Neutrophil (primary cell): ENCODE data around the gene LEFTY2.

Experiments
- H3K27ac ChIP-seq: fragments of 200-600 bp; sonication (generic); 2 replicates; pipeline ENCODE4 v1.5.1; 2016; ENCODE audit warnings: mild to moderate bottlenecking, moderate library complexity
- H3K27me3 ChIP-seq: fragments of 200-600 bp; sonication (generic); 2 replicates; pipeline ENCODE4 v1.6.0; 2016; ENCODE audit warnings: mild to moderate bottlenecking
- H3K36me3 ChIP-seq: fragments of 200-600 bp; sonication (generic); 2 replicates; pipeline ENCODE4 v1.5.1; 2017
- H3K4me1 ChIP-seq, 2 experiments: fragments of 200-600 bp in 1 of 2; sonication (generic) in 1 of 2; 1 replicate in 1 of 2; 2 replicates in 1 of 2; pipeline versions ENCODE4 v1.5.1 to v1.6.1; 2013 to 2016; ENCODE audit warnings: low read depth in 1 of 2, low read length in 1 of 2, mild to moderate bottlenecking in 1 of 2, moderate library complexity in 1 of 2; ENCODE audit not compliant: control insufficient read depth in 1 of 2, insufficient read depth in 1 of 2
- H3K4me3 ChIP-seq, 2 experiments: fragments of 200-600 bp in 1 of 2; sonication (generic) in 1 of 2; 1 replicate in 1 of 2; 2 replicates in 1 of 2; pipeline ENCODE4 v1.5.1; 2013 to 2016; ENCODE audit warnings: low read depth in 1 of 2, low read length in 1 of 2, mild to moderate bottlenecking in 1 of 2, moderate library complexity in 1 of 2
- H3K9me3 ChIP-seq: fragments of 200-600 bp; sonication (generic); 2 replicates; pipeline ENCODE4 v1.5.1; 2016
- TF ChIP-seq, protein P1 (sequence below): fragments of 200-600 bp; sonication (generic); IDR thresholded peaks from 2 replicates; pipeline ENCODE4 v1.5.1; 2016; ENCODE audit warnings: antibody characterized with exemption

LEFTY2 gene

DNA sequence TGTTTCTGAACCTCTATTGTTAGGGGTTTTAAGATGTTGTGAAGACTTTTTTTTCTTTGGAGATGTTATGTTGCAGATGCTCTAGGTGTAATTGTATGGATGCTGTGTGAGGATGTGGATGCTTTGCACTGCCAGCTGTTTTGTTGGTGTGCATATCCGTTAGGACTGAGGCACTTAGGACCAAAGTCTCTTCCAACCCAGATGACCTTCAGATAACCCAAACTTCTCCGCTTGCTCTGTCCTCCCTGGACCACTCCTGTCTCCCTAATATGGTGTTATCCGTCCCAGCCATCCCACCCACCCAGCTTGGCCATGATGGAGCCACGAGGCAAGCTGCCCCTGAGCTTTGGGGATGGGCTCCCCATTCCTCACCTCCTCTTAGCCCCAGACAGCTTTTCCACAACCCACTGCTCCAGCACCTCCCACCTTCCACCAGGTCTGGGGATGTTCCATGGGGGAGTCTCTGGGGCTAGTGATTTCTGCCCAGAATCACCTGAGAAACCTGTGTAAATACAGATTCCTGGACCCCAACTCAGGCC, 5.1 kb upstream of the LEFTY2 start:
- H3K4me1 ChIP-seq: peaks cover 8 to 11% of the 10 kb centered on the region in 2 experiments

DNA sequence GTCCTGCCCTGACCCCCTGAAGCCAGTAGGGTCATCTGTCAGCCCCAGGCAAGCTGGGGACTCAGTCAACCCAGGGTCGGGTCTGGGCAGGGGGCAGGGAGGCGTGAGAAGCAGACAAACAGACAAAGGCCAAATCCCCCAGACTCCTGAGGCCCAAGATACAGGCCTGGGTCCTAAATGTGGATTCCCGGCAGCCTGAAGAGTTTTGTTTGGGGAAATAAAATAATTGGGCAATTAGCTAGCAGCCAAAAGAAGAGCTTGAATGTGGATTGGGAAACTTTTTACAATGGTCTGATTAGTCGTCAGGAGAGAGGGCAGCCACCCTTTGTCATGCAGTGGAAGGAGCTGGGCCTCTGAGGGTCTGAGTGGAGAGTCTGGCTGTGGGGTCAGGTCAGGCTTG, 4.5 kb upstream of the LEFTY2 start:
- Histone ChIP-seq H3K4me3 (no peak overlapping the region), H3K27ac (no peak overlapping the region), H3K4me1 (peaks cover 4 to 7% of the 10 kb centered on the region in 2 experiments), H3K36me3 (no peaks in the 10 kb centered on the region), H3K27me3 (no peaks in the 10 kb centered on the region), H3K9me3 (no peaks in the 10 kb centered on the region)
- TF ChIP-seq, protein P1, sequence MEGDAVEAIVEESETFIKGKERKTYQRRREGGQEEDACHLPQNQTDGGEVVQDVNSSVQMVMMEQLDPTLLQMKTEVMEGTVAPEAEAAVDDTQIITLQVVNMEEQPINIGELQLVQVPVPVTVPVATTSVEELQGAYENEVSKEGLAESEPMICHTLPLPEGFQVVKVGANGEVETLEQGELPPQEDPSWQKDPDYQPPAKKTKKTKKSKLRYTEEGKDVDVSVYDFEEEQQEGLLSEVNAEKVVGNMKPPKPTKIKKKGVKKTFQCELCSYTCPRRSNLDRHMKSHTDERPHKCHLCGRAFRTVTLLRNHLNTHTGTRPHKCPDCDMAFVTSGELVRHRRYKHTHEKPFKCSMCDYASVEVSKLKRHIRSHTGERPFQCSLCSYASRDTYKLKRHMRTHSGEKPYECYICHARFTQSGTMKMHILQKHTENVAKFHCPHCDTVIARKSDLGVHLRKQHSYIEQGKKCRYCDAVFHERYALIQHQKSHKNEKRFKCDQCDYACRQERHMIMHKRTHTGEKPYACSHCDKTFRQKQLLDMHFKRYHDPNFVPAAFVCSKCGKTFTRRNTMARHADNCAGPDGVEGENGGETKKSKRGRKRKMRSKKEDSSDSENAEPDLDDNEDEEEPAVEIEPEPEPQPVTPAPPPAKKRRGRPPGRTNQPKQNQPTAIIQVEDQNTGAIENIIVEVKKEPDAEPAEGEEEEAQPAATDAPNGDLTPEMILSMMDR: no peak

More for the DNA sequence above, 5.1 kb upstream of the LEFTY2 start:
- Histone ChIP-seq H3K27me3 (no peaks in the 10 kb centered on the region), H3K27ac (no peak overlapping the region), H3K4me3 (no peak overlapping the region), H3K9me3 (no peaks in the 10 kb centered on the region), H3K36me3 (no peaks in the 10 kb centered on the region)
- TF ChIP-seq, protein P1: no peak

GRCh38 chr1:225944951-225945350, 3.9 kb upstream of the LEFTY2 start:
- Histone ChIP-seq H3K27me3 (peaks cover 2% of the 10 kb centered on the region), H3K27ac (no peak overlapping the region), H3K36me3 (no peaks in the 10 kb centered on the region), H3K4me1 (peaks cover 4 to 7% of the 10 kb centered on the region in 2 experiments), H3K4me3 (no peak overlapping the region), H3K9me3 (no peaks in the 10 kb centered on the region)
- TF ChIP-seq, protein P1: no peak

DNA sequence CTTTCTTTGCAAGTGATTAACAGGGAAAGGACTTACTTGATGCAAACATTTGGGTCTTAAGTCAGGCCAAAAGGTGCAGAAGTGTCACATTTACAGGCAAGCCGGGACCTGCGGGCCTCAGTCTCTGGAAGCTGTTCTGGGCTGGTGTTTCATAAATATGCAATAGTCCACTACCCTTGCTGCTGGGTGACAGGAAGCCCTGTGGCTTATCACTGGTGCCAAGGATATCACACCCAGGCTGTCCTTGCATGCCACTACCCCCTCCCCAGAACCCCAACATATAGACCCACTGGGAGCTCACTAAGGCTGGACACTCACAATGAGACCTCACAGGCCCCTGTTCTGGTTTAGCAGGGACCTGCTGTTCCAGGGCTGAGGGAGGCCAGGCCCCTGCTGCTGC, 3.4 kb upstream of the LEFTY2 start:
- no peaks in the 10 kb centered on the region for H3K36me3 ChIP-seq
- H3K4me3 ChIP-seq: no peak overlapping the region
- no peaks in the 10 kb centered on the region for H3K9me3 ChIP-seq
- peaks cover 8% of the 10 kb centered on the region for H3K27me3 ChIP-seq
- no peak overlapping the region for H3K27ac ChIP-seq
- TF ChIP-seq, protein P1: no peak
- H3K4me1 ChIP-seq: peaks cover 4 to 7% of the 10 kb centered on the region in 2 experiments

- TF ChIP-seq, protein P1: no peak
Measured at GRCh38 chr1:225943582-225943981, 2.6 kb upstream of the LEFTY2 start.

More at GRCh38 chr1:225943582-225943981, 2.6 kb upstream of the LEFTY2 start:
- Histone ChIP-seq H3K27ac (no peak overlapping the region), H3K4me3 (no peak overlapping the region), H3K27me3 (peaks cover 15% of the 10 kb centered on the region), H3K36me3 (no peaks in the 10 kb centered on the region), H3K4me1 (peaks cover 4 to 7% of the 10 kb centered on the region in 2 experiments), H3K9me3 (no peaks in the 10 kb centered on the region)
